GM18517 (cell line): Measurements from ENCODE around the gene KLF2.

Experiments used
- ATAC-seq: cut with Tn5 transposase; IDR thresholded peaks from one replicate; pipeline ENCODE4 v1.9.1; 2021; ENCODE audit warnings: mild to moderate bottlenecking, moderate library complexity; ENCODE audit not compliant: unreplicated experiment

Gene KLF2

GRCh38 chr19:16361926-16362325, 37.3 kb downstream of the KLF2 start:
- ATAC-seq, result no peak

GRCh38 chr19:16363133-16363851, 38.7 kb downstream of the KLF2 start:
- no peak for ATAC-seq

DNA sequence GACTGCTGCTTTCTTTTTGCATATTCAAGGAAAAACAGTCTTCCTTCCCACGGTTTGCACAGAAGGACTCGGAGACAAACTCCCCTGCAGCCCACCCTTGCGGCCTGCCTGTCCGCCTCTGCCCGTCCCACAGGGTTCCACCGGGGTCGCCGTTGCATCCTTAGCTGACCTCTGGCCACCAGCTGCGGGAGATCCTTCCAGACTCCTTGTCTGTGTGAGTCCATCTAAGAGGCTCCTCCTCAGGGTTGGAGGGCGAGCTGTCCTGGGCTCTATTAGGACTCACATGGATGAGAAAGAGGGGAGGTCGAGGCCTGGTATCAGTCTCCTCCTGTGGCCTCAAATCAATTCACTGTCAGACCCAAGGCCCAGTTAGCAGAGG, 39.2 kb downstream of the KLF2 start:
- ATAC-seq, result no peak

GRCh38 chr19:16364231-16364865, 39.7 kb downstream of the KLF2 start:
- no peak for ATAC-seq

- ATAC-seq, result no peak
These were observed 40.8 kb downstream of the KLF2 start for GRCh38 chr19:16365300-16365996.

GRCh38 chr19:16366056-16366432, 41.4 kb downstream of the KLF2 start:
- ATAC-seq, result no peak

GRCh38 chr19:16366433-16367260, 42.0 kb downstream of the KLF2 start:
- peak; percentile 42 for ATAC-seq

DNA sequence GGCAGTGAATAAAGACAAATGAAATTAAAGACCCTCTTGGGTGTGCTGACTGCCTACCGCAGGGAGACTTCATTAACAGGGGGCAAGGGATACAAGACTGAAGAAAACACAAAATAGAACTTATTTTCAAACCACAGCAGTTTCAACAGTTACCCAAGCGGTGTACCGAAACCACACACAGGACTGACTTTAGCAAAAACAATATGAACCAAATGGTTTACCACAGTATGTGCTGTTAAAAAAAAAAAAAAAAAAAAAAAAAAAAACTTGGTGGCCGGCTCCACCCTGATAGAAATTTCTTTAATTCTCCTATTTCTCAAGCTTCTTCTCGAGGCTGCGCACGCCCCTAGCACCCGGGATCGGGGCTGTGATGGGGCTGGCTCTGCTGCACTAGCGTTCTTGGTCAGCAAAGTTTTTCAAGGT, 42.6 kb downstream of the KLF2 start:
- peak; percentile 49 for ATAC-seq

GRCh38 chr19:16368385-16369305, 44.0 kb downstream of the KLF2 start:
- no peak for ATAC-seq

DNA sequence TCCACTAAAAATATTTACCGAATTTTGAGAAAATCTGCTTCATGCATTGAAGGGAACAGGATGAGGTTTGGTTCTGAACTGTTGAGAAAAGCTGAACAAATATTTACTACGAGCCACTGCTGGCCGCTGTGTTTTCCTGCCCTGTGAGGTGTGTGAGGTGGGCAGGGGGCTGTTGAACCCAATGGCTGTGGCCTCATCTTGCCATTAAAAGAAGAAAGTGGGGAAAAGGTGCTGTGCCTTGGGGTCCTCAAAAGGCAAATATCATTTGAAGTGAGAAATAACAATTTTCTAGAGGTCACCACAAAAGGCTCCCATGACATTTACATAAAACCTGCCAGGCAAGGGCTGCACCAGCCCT, 44.7 kb downstream of the KLF2 start:
- ATAC-seq, result no peak

DNA sequence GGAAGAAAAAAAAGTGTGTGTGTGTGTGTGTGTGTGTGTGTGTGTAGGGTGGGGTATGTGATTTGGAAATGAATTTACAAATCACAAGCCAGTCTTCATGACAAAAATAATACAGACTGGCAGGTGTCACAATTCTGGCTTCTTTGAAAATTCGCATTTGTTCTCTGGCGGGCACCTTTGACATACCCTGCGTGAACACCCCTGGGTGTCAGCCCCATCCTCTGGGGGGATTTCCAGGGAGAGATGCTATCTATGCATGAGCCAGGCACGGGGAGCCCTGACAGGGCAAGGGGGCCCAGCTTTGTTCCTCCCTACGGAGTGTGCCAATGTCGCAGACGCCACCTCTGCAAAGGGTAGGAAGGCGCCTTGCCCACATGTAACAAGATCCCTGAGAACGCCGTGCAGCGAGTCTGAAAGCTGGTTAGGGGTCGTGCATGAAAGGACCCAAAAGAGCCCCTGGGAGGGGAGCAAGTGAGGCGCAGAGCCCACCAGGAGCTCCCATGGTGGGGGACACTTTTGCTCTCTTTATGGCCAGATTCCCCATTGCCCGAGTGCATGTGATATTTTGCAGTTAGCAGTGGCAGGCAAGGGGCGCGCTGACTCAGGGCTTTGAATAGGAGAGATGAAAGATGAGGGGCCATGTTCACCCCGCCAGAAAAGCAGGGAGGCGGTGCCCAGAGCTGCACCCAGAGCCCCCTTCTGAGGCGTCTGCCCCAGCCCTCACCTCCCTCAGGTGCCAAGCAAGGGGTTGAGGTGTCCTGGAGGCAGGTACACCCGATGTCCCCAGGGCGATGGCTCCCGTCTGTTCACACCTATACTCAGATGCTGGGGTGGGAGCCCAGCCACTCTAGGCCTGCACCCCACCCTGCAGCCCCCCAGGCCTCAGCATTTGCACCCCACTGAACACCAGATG, 45.3 kb downstream of the KLF2 start:
- no peak for ATAC-seq

GRCh38 chr19:16370641-16371391, 46.2 kb downstream of the KLF2 start:
- no peak for ATAC-seq

GRCh38 chr19:16371540-16371986, 46.9 kb downstream of the KLF2 start:
- ATAC-seq, result peak; percentile 66

- peak; percentile 17 for ATAC-seq
These were observed 47.7 kb downstream of the KLF2 start for GRCh38 chr19:16372065-16372915.

GRCh38 chr19:16373079-16373478, 48.5 kb downstream of the KLF2 start:
- ATAC-seq, result no peak

- ATAC-seq, result no peak
These were observed 48.9 kb downstream of the KLF2 start for GRCh38 chr19:16373532-16373931.

DNA sequence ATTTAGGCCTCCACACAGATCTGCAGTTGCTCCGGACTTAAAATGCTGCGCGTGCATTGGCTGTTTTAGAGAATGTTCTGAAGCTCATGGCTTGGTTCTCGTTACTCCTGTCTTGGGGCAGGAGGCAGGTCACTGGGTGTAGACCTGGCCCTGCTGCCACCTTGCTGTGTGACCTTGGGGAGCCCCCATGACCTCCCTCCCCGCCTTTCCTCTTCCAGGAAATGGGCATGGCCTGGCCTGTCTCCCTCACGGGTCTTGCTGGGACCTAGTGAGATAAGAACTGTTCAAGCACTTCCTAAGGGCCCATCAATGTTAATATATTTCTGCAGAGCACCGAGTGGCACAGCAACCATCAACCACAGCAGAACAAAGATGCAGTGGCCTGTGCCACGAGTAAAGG, 49.4 kb downstream of the KLF2 start:
- no peak for ATAC-seq

DNA sequence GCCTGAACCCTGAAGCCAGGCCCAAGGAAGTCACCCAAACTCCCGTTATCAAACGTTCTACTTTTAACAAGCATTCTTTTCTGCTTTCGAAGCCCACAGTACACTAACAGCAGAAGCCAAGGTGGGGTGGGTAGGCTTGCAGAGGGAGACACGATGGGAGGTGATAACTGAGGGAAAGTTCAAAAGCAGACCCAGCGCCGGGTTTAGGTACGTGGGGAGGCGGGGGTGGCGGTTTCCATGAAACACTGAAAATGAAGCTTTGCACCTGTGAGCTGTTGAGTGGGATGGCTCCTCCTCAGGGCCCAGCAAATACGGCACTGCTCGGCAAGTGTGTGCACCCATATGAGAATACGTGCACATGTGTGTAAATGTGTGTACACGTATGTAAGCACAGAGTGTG, 49.8 kb downstream of the KLF2 start:
- ATAC-seq, result no peak
